IPS-NIHi11 (cell line): Measurements from ENCODE around the gene FSTL4.

Experiments
- DNase-seq: peaks from one replicate; pipeline ENCODE4 v3.0.0; 2012; ENCODE audit warnings: mixed read lengths, low spot score

The FSTL4 gene

GRCh38 chr5:133612249-133612860 is at the start of gene FSTL4:
Gene FSTL4, minus strand, starts transcription at chr5:133612541.
- peak; percentile 88 for DNase-seq

GRCh38 chr5:133661389-133661788 is 49.0 kb upstream of the FSTL4 start:
- DNase-seq, result no peak

GRCh38 chr5:133658327-133658726 is 46.0 kb upstream of the FSTL4 start:
- DNase-seq, result no peak

- no peak for DNase-seq
Observed at GRCh38 chr5:133657036-133657435, 44.7 kb upstream of the FSTL4 start.

GRCh38 chr5:133655966-133656365 is 43.6 kb upstream of the FSTL4 start:
- no peak for DNase-seq

- no peak for DNase-seq
Observed at GRCh38 chr5:133653760-133654049, 41.4 kb upstream of the FSTL4 start.

GRCh38 chr5:133652951-133653759 is 40.8 kb upstream of the FSTL4 start:
- no peak for DNase-seq

GRCh38 chr5:133644000-133644865 is 31.9 kb upstream of the FSTL4 start:
- no peak for DNase-seq

GRCh38 chr5:133643365-133643764 is 31.0 kb upstream of the FSTL4 start:
- DNase-seq, result no peak

- no peak for DNase-seq
Observed at GRCh38 chr5:133642153-133642722, 29.9 kb upstream of the FSTL4 start.

- DNase-seq, result no peak
Observed at GRCh38 chr5:133641683-133642082, 29.3 kb upstream of the FSTL4 start.

- DNase-seq, result no peak
Observed at GRCh38 chr5:133639850-133640528, 27.6 kb upstream of the FSTL4 start.

- no peak for DNase-seq
Observed at GRCh38 chr5:133638436-133638835, 26.1 kb upstream of the FSTL4 start.

- DNase-seq, result no peak
Observed at GRCh38 chr5:133637206-133637605, 24.9 kb upstream of the FSTL4 start.

- DNase-seq, result no peak
Observed at GRCh38 chr5:133635051-133635450, 22.7 kb upstream of the FSTL4 start.

- DNase-seq, result no peak
Observed at GRCh38 chr5:133627180-133627579, 14.8 kb upstream of the FSTL4 start.

GRCh38 chr5:133624316-133624715 is 12.0 kb upstream of the FSTL4 start:
- DNase-seq, result no peak

- DNase-seq, result no peak
Observed at GRCh38 chr5:133618141-133618540, 5.8 kb upstream of the FSTL4 start.

GRCh38 chr5:133613743-133614142 is 1.4 kb upstream of the FSTL4 start:
- no peak for DNase-seq

- DNase-seq, result no peak
Observed at GRCh38 chr5:133613184-133613583, 843 bp upstream of the FSTL4 start.

GRCh38 chr5:133611357-133612248 is 738 bp downstream of the FSTL4 start:
- peak; percentile 51 for DNase-seq
